Fibroblast of skin of right biceps (primary cell): Measurements from ENCODE around the gene C11orf58.

ENCODE experiments used
- DNase-seq: peaks from one replicate; pipeline ENCODE4 v3.0.0-alpha.2; 2013

The C11orf58 gene

GRCh38 chr11:16805938-16806337 is 67.5 kb downstream of the C11orf58 start:
- no peak for DNase-seq

DNA sequence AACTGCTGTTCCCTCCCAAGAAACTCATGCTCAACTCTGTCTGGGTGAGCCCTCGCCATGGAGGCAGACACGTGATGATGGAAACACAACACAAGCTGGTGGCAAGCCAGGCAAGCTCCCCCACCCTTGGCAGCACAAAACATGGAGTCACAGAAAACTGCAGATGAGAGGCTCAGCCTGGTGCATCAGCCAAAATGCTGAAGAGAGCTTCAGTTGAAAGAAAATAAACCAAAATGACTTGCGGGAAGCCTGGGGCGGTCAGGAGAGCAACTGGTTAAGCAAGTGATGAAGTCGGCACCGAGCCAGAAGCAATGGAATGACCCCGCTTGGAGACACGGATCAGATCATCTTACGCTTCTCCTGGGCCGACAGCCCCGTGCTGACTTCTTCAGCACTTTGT is 68.3 kb downstream of the C11orf58 start:
- peak; percentile 28 for DNase-seq

- no peak for DNase-seq
Observed at GRCh38 chr11:16807306-16807705, 68.9 kb downstream of the C11orf58 start.
